ENCODE data around the gene PRR3. TPM values are rescaled to one million over a fixed set of nuclear protein-coding genes. Genes with fewer than 3 reads are reported as not detected.

PRR3 gene
- total and polyA plus RNA-seq, 2 of the 4 experiments (the other 2 are of a cell fraction), result 7.2 to 17.3 TPM

GRCh38 chr6:30571762-30572082 lies 14.6 kb downstream of the PRR3 start (continued):
- TF ChIP-seq ELK1 (IDR thresholded peaks at IDR 0.05; ENCODE audit: borderline replicate concordance, low read depth, low read length), result no peak

- Histone ChIP-seq H3K18ac (ENCODE audit: low read depth, low read length) (no peak overlapping the region), H3K4me1 (ENCODE audit: control insufficient read depth, insufficient read depth, low read length) (peaks cover 3% of the 10 kb centered on the region), H2BK5ac (ENCODE audit: low read depth, low read length, poor library complexity, severe bottlenecking) (no peak overlapping the region), H3K23ac (ENCODE audit: low read depth, low read length) (peak overlapping the region; percentile 63; the same call in 1 of the 2 replicates), H2AK9ac (replicated peaks; ENCODE audit: low read depth, low read length, poor library complexity) (no peak overlapping the region), H2BK20ac (ENCODE audit: low read depth, low read length) (no peak overlapping the region), H4K8ac (ENCODE audit: low read depth in 2 of 2, low read length in 2 of 2) (peak overlapping the region in 1 of 2 experiments; percentile 90; a peak in 1 of 4 replicates), H2AFZ (replicated peaks; ENCODE audit: low read length, poor library complexity) (no peak overlapping the region), H4K5ac (ENCODE audit: low read depth, low read length) (no peak overlapping the region), H3K9me3 (ENCODE audit: control insufficient read depth, insufficient read depth, low read length) (no peaks in the 10 kb centered on the region), H3K9ac (ENCODE audit: low read depth, low read length) (peak overlapping the region; percentile 95; the same call in 1 of the 2 replicates), H4K91ac (ENCODE audit: insufficient read depth, low read depth, low read length) (no peak overlapping the region), H3K79me1 (ENCODE audit: low read depth in 1 of 2, low read length in 2 of 2) (peaks cover 24 to 50% of the 10 kb centered on the region in 2 experiments), H2BK15ac (ENCODE audit: low read depth, low read length) (no peak overlapping the region), H3K4me3 (ENCODE audit: insufficient read depth, low read depth, low read length) (peak overlapping the region; percentile 74), H3K27ac (ENCODE audit: insufficient read depth, low read length) (no peak overlapping the region), H2BK120ac (ENCODE audit: low read depth, low read length) (no peak overlapping the region), H3K9me1 (ENCODE audit: insufficient read depth, low read length) (peaks cover 5% of the 10 kb centered on the region; the same call in 1 of the 2 replicates), H3K4me2 (ENCODE audit: low read depth, low read length) (peak overlapping the region; percentile 88), H4K20me1 (ENCODE audit: insufficient read depth, low read length) (peaks cover 48% of the 10 kb centered on the region), H3K4ac (ENCODE audit: low read depth, low read length) (no peak overlapping the region; the same call in 1 of the 2 replicates), H3K27me3 (ENCODE audit: control insufficient read depth, insufficient read depth, low read length) (no peaks in the 10 kb centered on the region), H3K14ac (replicated peaks; ENCODE audit: low read depth, low read length) (peak overlapping the region; percentile 99), H2AK5ac (ENCODE audit: low read depth, low read length) (no peak overlapping the region), H3K56ac (ENCODE audit: extremely low read depth, insufficient read depth, low read length) (peak overlapping the region; percentile 97; the same call in 1 of the 2 replicates), H3K36me3 (ENCODE audit: control insufficient read depth, insufficient read depth, low read length) (peaks cover 5% of the 10 kb centered on the region)
- POLR2A ChIA-PET (ENCODE audit: unreplicated experiment), result no interaction called here
- no peak for TF ChIP-seq RCOR1 (IDR thresholded peaks at IDR 0.05; ENCODE audit: insufficient replicate concordance, low read length)
- TF ChIP-seq MAZ (IDR thresholded peaks at IDR 0.05; ENCODE audit: borderline replicate concordance, low read depth, low read length), result no peak
- no peak for TF ChIP-seq SMC3 (IDR thresholded peaks at IDR 0.05; ENCODE audit: low read depth, low read length)
- TF ChIP-seq RFX5 (IDR thresholded peaks at IDR 0.05; ENCODE audit: low read depth, low read length), result no peak
- no peak for TF ChIP-seq MAFK (IDR thresholded peaks at IDR 0.05; ENCODE audit: low read depth, low read length)
- no peak for TF ChIP-seq CHD1 (IDR thresholded peaks at IDR 0.05; ENCODE audit: low read depth, low read length)
- TF ChIP-seq USF2 (IDR thresholded peaks at IDR 0.05; ENCODE audit: low read depth, low read length), result no peak
- TF ChIP-seq CEBPB (IDR thresholded peaks at IDR 0.05; ENCODE audit: low read depth, low read length), result no peak
- no peak for TF ChIP-seq CTCF (conservative IDR thresholded peaks at IDR 0.05; ENCODE audit: low read depth, low read length)
- no peak for TF ChIP-seq FOS (IDR thresholded peaks at IDR 0.05; ENCODE audit: low read depth, low read length)
- TF ChIP-seq POLR2A (IDR thresholded peaks at IDR 0.05; ENCODE audit: low read depth, low read length), result no peak
- no peak for TF ChIP-seq NFE2L2 (IDR thresholded peaks at IDR 0.05; ENCODE audit: low read depth, low read length)
- TF ChIP-seq RAD21 (IDR thresholded peaks at IDR 0.05; ENCODE audit: low read length), result no peak
- no peak for ATAC-seq (ENCODE audit: low read depth)
- in situ Hi-C loops (cut with MboI; ENCODE audit: low sequenced_read_pairs) (no loop called here), intact Hi-C loops (cut with micrococcal nuclease) (no loop called here), dilution Hi-C loops (cut with HindIII; ENCODE audit: low sequenced_read_pairs, unreplicated experiment) (no loop called here)
- no peak for DNase-seq
- CTCF ChIA-PET, result no interaction called here
- BruUV-seq (replicated peaks), result no TSS peak
These were observed 15.1 kb downstream of the PRR3 start for GRCh38 chr6:30572148-30572547.
